ENCODE results near the gene TOB1. TPM values are rescaled to one million over a fixed set of nuclear protein-coding genes. Genes with fewer than 3 reads are reported as not detected.

Gene TOB1
- total and polyA plus RNA-seq, 9 of the 15 experiments (the other 6 are each of a cell fraction or from before 2014, with no cell fraction given), result 4.8 to 63.7 (median 13.2) TPM

GRCh38 chr17:50861822-50862528, 4.2 kb downstream of the TOB1 start:
- in situ Hi-C loops (cut with MboI), result loop anchor here (5.0 to 10.0 kb wide), 2 partner anchors 90 to 293 kb away; partner anchors contain the start of gene NME1
- intact Hi-C loops (cut with micrococcal nuclease), result no loop called here

More at GRCh38 chr17:50861822-50862528, 4.2 kb downstream of the TOB1 start:
- Histone ChIP-seq H4K20me1 (replicated peaks; ENCODE audit: control insufficient read depth, insufficient read depth, low read length) (peaks cover 12% of the 10 kb centered on the region), H3K9me1 (ENCODE audit: control insufficient read depth, insufficient read depth, low read length) (no peaks in the 10 kb centered on the region), H3K27me3 (ENCODE audit: control insufficient read depth in 2 of 2, insufficient read depth in 2 of 2, low read length in 2 of 2) (no peaks in the 10 kb centered on the region), H2AFZ (ENCODE audit: low read depth, low read length) (no peak overlapping the region), H3K4me3 (no peak overlapping the region), H3K4me1 (replicated peaks in 1 of 2; ENCODE audit: control insufficient read depth in 2 of 2, insufficient read depth in 2 of 2, low read length in 2 of 2) (peaks cover 6 to 8% of the 10 kb centered on the region in 2 experiments; a peak in 4 of 5 replicates), H3K36me3 (ENCODE audit: control insufficient read depth, insufficient read depth, low read length) (peaks cover 26% of the 10 kb centered on the region), H3K79me2 (ENCODE audit: control insufficient read depth, insufficient read depth, low read length) (peaks cover 39% of the 10 kb centered on the region), H3K9me3 (replicated peaks; ENCODE audit: control insufficient read depth, insufficient read depth, low read depth, low read length) (no peaks in the 10 kb centered on the region), H3K9ac (ENCODE audit: insufficient read depth in 1 of 2, low read depth in 2 of 2, low read length in 2 of 2) (no peak overlapping the region), H3K27ac (ENCODE audit: extremely low read depth, low read depth, low read length) (no peak overlapping the region), H3K4me2 (ENCODE audit: insufficient read depth, low read length) (peak overlapping the region; percentile 12; the same call in 1 of the 2 replicates)
- DNase-seq (ENCODE audit: extremely low read depth in 1 of 4, low spot score in 3 of 4) (no peak), ATAC-seq (no peak), FAIRE-seq (no peak)
- 70% methylated on average over 7 of the region's 7 CpGs for WGBS (ENCODE audit: insufficient coverage, low coverage, missing lambda C conversion rate)
- CTCF ChIA-PET (ENCODE audit: low intra/inter-chr PET ratio), result no interaction called here
- POLR2A ChIA-PET, result interaction anchor here (1.1 to 7.7 kb wide), 4 partner anchors 11 to 116 kb away, joined by 3 to 207 read pairs (median 75); no protein-coding TSS in a partner anchor
- no peak for TF ChIP-seq CEBPG (CRISPR knock-in tag; IDR thresholded peaks at IDR 0.05)
- TF ChIP-seq CEBPG (tag; conservative IDR thresholded peaks at IDR 0.05 in 1 of 2, IDR thresholded peaks at IDR 0.05 in 1 of 2), result peak; percentile 71 to 94
- TF ChIP-seq RFX5 (IDR thresholded peaks at IDR 0.05; ENCODE audit: low read depth, low read length), result no peak
- no peak for TF ChIP-seq OTX1 (CRISPR knock-in tag; IDR thresholded peaks at IDR 0.05)
- no peak for TF ChIP-seq ZNF398 (CRISPR knock-in tag; IDR thresholded peaks at IDR 0.05)
- no peak for TF ChIP-seq MAFF (IDR thresholded peaks at IDR 0.05; ENCODE audit: low read length)
- no peak for TF ChIP-seq ZNF133 (CRISPR knock-in tag; IDR thresholded peaks at IDR 0.05)
- TF ChIP-seq WHSC1 (IDR thresholded peaks at IDR 0.05; ENCODE audit: low read length), result no peak
- TF ChIP-seq PBX2 (CRISPR knock-in tag; IDR thresholded peaks at IDR 0.05; ENCODE audit: low read depth), result no peak
- TF ChIP-seq PBX2 (tag; conservative IDR thresholded peaks at IDR 0.05; ENCODE audit: low read depth), result 0 out of 2 replicates have a peak, but pooled peaks have one; percentile 29
- TF ChIP-seq CEBPB (tag; IDR thresholded peaks at IDR 0.05), result peak; percentile 86
- BruUV-seq (replicated peaks), result no TSS peak

All from K562 (cell line).